ENCODE data around the gene RNF208.
"Not testable (repeated sequence)": the region's sequence is repeated elsewhere in the genome, so short reads cannot be mapped to it uniquely, and the experiment has no call there.

The RNF208 gene

DNA sequence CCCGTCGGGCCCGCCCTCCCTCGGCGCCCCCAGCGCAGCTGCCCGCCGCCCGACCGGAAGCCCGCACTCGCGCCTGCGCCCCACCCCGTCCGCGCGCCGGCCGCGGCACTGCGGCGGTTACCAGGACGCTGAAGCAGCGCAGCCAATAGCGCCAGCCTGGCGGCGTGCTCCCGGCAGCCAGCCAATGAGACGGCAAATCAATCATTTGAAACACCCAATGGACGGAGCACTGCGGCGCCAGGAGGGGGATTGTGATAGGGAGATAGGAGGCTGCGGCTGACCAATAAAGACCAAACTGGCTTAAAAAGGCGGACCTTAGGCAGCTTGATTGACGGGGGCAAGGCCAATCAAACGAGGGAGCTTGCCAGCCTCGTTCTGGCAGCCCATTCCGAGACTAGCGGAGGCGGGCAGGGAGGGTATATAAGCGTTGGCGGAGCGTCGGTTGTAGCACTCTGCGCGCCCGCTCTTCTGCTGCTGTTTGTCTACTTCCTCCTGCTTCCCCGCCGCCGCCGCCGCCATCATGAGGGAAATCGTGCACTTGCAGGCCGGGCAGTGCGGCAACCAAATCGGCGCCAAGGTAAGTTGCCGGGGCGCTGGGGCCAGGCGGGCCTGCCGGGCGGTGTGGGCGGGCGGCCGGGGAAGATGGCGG is 18.9 kb upstream of the RNF208 start, which contains the start of gene TUBB4B:
Gene TUBB4B (plus strand): TSS at position 447 of the 649 bp plus-strand sequence. CDS start 74 bp downstream, at position 521.
- peaks cover 18% of the 10 kb centered on the region for H3K36me3 ChIP-seq (ENCODE audit: control insufficient read depth, insufficient read depth, low read length)
- H3K9ac ChIP-seq (ENCODE audit: low read length), result peak within 1 kb of the TSS; percentile 77
- peaks cover 8% of the 10 kb centered on the region for H3K27me3 ChIP-seq (ENCODE audit: control insufficient read depth, insufficient read depth, low read length)
- H3K4me1 ChIP-seq (ENCODE audit: control insufficient read depth, insufficient read depth, low read length), result peaks cover 63% of the 10 kb centered on the region
- no peaks in the 10 kb centered on the region for H3K9me3 ChIP-seq (ENCODE audit: control insufficient read depth, low read length)
- peak within 1 kb of the TSS; percentile 82 for H3K4me3 ChIP-seq (ENCODE audit: low read length)

DNA sequence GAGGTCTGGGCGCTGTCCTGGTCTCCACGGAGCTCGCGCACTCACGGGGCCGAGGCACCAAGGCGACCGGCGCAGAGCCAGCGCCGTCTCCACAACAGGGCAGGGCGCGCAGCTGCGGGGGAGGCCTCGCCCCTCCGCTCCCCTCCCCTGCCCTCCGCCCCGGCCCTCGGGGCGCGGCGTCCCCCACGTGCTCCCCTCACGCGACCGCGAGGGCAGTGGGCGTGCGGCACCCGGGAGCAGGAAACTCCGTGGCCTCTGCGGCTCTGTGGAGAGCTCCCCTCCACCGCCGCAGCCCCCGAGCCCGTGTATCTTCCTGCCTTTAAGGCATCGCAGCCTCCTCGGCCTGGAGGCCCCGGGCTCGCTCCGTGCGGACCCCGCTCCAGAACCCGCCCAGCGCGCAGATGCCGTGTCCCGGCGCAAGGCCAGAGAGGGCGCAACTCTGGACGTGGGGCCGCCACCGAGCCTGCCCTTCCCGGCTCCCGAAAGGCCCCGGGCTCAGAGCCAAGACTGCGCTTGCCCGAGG is 18.3 kb upstream of the RNF208 start:
- Histone ChIP-seq H3K4me1 (ENCODE audit: control insufficient read depth, insufficient read depth, low read length) (peaks cover 64% of the 10 kb centered on the region), H3K9me3 (ENCODE audit: control insufficient read depth, low read length) (no peaks in the 10 kb centered on the region), H3K36me3 (ENCODE audit: control insufficient read depth, insufficient read depth, low read length) (peaks cover 18% of the 10 kb centered on the region), H3K4me3 (ENCODE audit: low read length) (peak overlapping the region; percentile 41), H3K9ac (ENCODE audit: low read length) (peak overlapping the region; percentile 69), H3K27me3 (ENCODE audit: control insufficient read depth, insufficient read depth, low read length) (peaks cover 11% of the 10 kb centered on the region)

DNA sequence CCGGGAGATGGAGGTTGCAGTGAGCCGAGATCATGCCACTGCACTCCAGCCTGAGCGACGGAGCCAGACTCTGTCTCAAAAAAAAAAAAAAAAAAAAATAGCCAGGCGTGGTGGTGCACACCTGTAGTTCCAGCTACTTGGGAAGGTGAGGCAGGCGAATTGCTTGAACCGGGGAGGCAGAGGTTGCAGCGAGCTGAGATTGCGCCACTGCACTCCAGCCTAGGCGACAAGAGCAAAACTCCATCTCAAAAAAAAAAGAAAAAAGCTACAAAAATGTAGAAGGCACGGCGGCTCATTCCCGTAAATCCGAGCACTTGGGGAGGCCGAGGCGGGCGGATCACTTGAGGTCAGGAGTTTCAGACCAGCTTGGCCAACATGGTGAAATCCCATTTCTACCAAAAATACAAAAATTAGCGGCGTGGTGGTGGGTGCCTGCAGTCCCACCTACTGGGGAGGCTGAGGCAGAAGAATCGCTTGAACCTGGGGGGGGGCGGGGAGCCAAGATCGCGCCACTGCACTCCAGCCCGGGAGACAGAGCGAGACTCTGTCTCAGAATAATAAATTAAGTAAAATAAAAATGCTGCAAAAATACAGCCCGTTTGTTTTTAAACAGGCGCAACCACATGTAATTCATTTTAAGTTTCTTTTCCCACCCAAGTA is 17.6 kb upstream of the RNF208 start:
- H3K36me3 ChIP-seq (ENCODE audit: control insufficient read depth, insufficient read depth, low read length), result peaks cover 18% of the 10 kb centered on the region
- not testable (repeated sequence) for H3K9ac ChIP-seq (ENCODE audit: low read length); H3K9me3 ChIP-seq (ENCODE audit: control insufficient read depth, low read length)
- H3K4me1 ChIP-seq (ENCODE audit: control insufficient read depth, insufficient read depth, low read length), result peaks cover 62% of the 10 kb centered on the region
- peaks cover 16% of the 10 kb centered on the region for H3K27me3 ChIP-seq (ENCODE audit: control insufficient read depth, insufficient read depth, low read length)
- peak overlapping the region; percentile 41 for H3K4me3 ChIP-seq (ENCODE audit: low read length)

DNA sequence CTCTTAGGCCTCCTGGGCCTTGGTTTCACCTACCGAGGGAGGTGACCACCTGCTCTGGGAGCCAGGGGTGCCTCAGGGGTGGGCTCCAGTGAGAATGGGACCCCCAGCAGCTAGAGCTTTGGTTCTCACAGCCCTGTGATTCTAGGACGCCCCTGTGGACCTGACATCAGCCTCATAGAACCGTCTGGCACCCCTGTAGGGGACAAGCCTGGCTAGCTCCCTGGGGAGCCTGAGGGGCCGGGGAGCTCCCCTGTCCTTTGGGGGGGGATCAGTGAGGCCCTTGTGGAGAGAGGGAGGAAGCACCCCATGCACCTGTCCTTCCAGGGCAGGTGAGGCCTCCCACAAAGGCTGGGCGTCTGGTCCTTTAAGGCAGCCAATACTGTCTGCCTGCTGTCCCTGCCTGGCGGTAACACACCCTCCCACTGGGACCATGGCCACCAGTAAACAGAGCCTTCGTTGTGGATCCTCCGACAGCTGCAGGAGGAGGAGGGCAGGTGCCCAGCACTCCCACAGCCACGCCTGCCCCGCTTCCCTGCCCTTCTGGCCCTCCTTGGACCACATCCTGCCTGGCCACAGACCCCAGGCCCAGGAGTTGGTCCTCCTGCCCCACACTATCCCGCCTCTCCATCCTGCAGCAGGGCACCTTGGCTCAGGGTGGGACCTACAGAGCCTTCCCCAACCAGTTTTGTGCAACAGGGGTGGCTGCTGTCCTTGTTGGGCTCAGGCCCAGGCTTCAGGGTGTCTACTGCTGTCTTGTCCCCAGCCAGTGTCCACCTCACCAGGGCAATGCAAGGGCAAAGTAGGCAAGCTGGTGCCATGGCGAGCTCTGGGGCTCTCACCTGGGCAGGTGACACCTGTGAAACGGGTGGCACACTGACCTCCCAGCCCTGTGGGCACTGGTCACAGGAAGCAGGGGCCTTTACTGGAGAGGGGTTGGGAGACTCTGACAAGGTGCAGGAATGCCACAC is 16.0 kb upstream of the RNF208 start:
- peaks cover 27% of the 10 kb centered on the region for H3K27me3 ChIP-seq (ENCODE audit: control insufficient read depth, insufficient read depth, low read length)
- H3K9me3 ChIP-seq (ENCODE audit: control insufficient read depth, low read length), result no peaks in the 10 kb centered on the region
- H3K36me3 ChIP-seq (ENCODE audit: control insufficient read depth, insufficient read depth, low read length), result peaks cover 9% of the 10 kb centered on the region
- H3K4me3 ChIP-seq (ENCODE audit: low read length), result no peak overlapping the region
- peak overlapping the region; percentile 48 for H3K9ac ChIP-seq (ENCODE audit: low read length)
- peaks cover 46% of the 10 kb centered on the region for H3K4me1 ChIP-seq (ENCODE audit: control insufficient read depth, insufficient read depth, low read length)

DNA sequence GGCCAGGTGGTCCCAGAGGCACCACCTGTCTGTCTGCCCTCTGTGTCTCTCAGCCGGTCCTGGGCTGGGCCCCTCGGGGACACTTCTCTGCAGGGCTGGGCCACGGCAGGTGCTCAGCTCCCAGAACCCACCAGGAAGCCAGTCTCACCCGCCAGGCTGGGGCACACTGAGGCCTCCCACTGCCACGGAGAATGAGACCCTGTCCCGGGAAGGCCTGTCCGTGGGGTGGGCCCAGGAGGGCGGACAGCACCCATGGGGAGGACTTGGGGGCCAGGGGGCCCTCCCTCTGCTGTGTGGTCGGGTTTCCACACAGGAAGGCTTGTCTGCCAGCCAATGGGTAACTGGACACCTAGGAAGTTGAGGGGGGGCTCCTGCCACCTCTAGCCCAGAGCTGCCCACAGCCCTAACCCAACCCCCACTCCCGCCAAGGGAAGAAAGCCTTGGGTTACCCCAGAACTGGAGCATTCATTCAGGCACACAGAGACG is 14.9 kb upstream of the RNF208 start:
- Histone ChIP-seq H3K4me3 (ENCODE audit: low read length) (no peak overlapping the region), H3K9ac (ENCODE audit: low read length) (peak overlapping the region; percentile 48), H3K4me1 (ENCODE audit: control insufficient read depth, insufficient read depth, low read length) (peaks cover 40% of the 10 kb centered on the region)

DNA sequence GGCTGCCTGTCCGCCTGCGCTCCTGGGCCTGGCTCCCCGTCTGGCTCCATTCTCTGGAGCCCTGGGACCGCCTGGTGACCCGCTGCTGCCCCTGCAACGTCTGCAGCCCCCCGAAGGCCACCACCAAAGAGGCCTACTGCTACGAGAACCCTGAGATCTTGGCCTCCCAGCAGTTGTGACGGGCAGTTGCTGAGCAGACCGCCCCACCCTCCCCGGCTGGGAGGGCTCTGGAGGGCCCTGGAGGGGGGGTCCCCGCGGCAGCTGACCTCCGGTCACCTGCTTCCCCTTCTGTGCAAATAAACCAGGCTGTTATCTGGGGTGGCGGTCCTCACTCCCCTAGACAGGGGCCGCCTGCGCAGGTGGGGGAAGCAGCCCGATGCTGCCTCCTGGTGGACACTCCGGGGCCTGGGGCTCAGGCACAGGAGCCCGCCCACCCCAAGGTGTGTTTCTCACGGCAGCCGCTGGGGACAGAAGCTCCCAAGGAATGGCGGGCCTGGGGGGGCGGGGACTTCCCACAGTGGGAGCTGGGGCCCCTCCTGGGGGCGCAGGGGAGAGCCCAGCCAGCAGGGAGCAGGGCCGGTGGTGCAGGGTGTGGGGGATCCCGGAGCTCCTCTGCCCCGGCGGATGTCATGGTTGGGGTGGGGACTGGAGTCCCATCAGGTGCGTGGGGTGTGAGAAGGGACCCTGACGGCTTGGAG is 14.3 kb upstream of the RNF208 start:
- no peak overlapping the region for H3K4me3 ChIP-seq (ENCODE audit: low read length)
- peaks cover 43% of the 10 kb centered on the region for H3K27me3 ChIP-seq (ENCODE audit: control insufficient read depth, insufficient read depth, low read length)
- peak overlapping the region; percentile 48 for H3K9ac ChIP-seq (ENCODE audit: low read length)
- no peaks in the 10 kb centered on the region for H3K9me3 ChIP-seq (ENCODE audit: control insufficient read depth, low read length)
- peaks cover 36% of the 10 kb centered on the region for H3K4me1 ChIP-seq (ENCODE audit: control insufficient read depth, insufficient read depth, low read length)
- no peaks in the 10 kb centered on the region for H3K36me3 ChIP-seq (ENCODE audit: control insufficient read depth, insufficient read depth, low read length)

More for the DNA sequence above, 14.9 kb upstream of the RNF208 start:
- peaks cover under 1% of the 10 kb centered on the region for H3K36me3 ChIP-seq (ENCODE audit: control insufficient read depth, insufficient read depth, low read length)
- H3K9me3 ChIP-seq (ENCODE audit: control insufficient read depth, low read length), result no peaks in the 10 kb centered on the region
- H3K27me3 ChIP-seq (ENCODE audit: control insufficient read depth, insufficient read depth, low read length), result peaks cover 37% of the 10 kb centered on the region

DNA sequence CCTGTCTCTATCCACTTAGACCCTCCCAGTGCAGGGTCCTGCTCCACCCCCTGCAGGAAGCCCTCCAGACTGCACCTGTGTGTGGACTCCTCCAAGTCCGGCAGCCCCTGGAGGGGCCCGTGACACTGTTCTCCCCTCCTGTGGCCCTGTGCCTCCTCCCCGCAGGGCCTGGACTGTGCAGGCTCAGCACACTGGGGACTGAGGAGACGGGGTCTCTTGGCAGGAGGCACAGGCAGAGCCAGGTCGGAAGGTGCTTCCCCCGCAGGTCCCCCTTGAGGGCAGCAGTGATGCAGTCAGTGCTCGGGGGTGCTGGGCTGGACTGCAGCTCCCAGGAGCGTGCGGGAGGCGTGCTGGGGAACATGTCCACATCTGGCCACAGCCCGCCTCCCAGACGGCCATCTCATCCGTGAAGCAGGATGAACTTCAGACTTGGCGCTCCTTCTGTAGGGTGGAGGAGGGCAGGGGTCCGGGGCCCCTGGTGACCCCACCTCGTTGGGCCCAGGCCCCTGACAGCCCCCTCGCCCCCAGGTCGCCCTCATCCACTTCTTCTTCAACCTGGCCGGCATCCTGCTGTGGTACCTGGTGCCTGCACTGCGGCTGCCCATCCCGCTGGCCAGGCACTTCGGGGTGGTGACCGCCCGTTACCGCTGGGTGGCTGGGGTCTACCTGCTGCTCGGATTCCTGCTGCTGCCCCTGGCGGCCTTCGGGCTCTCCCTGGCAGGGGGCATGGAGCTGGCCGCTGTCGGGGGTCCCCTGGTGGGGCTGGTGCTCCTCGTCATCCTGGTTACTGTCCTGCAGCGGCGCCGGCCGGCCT is 13.6 kb upstream of the RNF208 start:
- H3K27me3 ChIP-seq (ENCODE audit: control insufficient read depth, insufficient read depth, low read length), result peaks cover 46% of the 10 kb centered on the region
- H3K4me3 ChIP-seq (ENCODE audit: low read length), result no peak overlapping the region
- H3K36me3 ChIP-seq (ENCODE audit: control insufficient read depth, insufficient read depth, low read length), result no peaks in the 10 kb centered on the region
- H3K4me1 ChIP-seq (ENCODE audit: control insufficient read depth, insufficient read depth, low read length), result peaks cover 36% of the 10 kb centered on the region
- no peak overlapping the region for H3K9ac ChIP-seq (ENCODE audit: low read length)
- no peaks in the 10 kb centered on the region for H3K9me3 ChIP-seq (ENCODE audit: control insufficient read depth, low read length)

DNA sequence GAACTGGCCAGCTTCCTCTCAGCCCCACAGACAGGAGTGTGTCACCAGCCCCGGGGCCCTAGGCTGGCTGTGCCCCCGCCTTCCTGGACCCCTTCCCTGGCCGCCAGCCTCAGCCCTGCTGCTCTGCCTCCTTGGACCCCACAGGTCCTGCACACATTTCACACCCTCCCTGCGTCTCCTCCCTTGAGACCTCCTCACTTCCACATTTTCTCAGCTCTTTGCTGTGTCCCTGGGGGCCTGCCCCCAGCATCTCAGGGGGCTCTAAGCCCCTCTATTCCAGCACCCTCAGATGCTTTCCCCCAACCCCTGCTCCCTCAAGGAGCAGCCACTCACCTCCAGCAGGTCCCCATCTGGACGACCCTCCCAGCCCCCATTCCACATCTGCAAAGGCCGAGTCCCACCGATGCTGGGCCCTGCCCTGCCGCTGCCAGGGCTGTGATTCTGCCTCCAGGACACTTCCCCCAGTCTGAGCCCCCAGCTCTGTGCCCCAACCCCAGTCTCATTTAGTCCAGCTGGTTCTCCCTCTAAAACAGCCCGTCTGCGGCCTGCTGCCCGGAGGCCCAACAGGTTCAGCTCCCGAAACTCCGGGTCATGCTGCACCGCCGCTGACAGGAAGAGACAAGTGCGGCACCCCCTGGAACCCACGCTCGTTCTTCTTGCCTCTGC is 12.9 kb upstream of the RNF208 start:
- Histone ChIP-seq H3K4me1 (ENCODE audit: control insufficient read depth, insufficient read depth, low read length) (peaks cover 36% of the 10 kb centered on the region), H3K4me3 (ENCODE audit: low read length) (no peak overlapping the region), H3K9me3 (ENCODE audit: control insufficient read depth, low read length) (no peaks in the 10 kb centered on the region), H3K36me3 (ENCODE audit: control insufficient read depth, insufficient read depth, low read length) (no peaks in the 10 kb centered on the region), H3K9ac (ENCODE audit: low read length) (no peak overlapping the region), H3K27me3 (ENCODE audit: control insufficient read depth, insufficient read depth, low read length) (peaks cover 49% of the 10 kb centered on the region)

DNA sequence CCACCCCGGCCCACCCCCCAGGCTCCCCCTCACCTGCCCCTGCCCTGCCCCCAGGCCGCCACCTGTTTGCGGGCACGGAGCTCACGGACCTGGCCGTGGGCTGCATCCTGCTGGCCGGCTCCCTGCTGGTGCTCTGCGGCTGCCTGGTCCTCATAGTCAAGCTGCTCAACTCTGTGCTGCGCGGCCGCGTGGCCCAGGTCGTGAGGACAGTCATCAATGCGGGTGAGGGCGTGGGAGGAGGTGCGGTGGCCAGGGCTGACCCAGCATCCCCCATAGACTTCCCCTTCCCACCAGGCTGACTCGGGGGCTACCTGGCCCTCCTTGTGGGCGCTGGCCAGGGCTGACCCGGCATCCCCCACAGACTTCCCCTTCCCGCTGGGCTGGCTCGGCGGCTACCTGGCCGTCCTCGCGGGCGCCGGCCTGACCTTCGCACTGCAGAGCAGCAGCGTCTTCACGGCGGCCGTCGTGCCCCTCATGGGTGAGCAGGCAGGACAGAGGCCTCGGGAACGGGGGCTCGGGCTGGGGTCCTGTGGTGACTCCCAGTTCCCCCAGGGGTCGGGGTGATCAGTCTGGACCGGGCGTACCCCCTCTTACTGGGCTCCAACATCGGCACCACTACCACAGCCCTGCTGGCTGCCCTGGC is 12.1 kb upstream of the RNF208 start:
- H3K4me3 ChIP-seq (ENCODE audit: low read length), result no peak overlapping the region
- H3K9ac ChIP-seq (ENCODE audit: low read length), result no peak overlapping the region
- H3K9me3 ChIP-seq (ENCODE audit: control insufficient read depth, low read length), result no peaks in the 10 kb centered on the region
- H3K27me3 ChIP-seq (ENCODE audit: control insufficient read depth, insufficient read depth, low read length), result peaks cover 53% of the 10 kb centered on the region
- H3K36me3 ChIP-seq (ENCODE audit: control insufficient read depth, insufficient read depth, low read length), result no peaks in the 10 kb centered on the region
- peaks cover 36% of the 10 kb centered on the region for H3K4me1 ChIP-seq (ENCODE audit: control insufficient read depth, insufficient read depth, low read length)

Data from mucosa of stomach (tissue), 1 donor.